ENCODE data around the gene MMAB.

DNA sequence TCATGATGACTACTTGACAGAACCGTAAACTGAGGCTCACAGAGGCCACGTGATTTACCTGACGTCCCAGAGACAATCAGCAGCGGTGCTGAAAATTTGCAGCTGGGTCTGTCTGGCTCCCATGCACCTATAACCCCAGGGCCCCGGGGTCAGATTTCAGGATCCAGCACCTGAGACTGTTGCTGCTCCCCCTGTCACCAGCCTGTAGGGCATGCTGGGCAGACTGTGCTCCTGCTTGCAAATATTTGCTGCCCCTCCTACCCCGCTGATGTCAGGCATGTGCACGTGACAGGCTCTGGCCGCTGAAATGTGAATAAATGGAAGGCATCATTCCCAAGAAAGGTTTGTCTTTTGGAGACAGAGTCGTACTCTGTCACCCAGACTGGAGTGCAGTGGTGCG is 6.0 kb downstream of the MMAB start:
- TF ChIP-seq, protein P1, sequence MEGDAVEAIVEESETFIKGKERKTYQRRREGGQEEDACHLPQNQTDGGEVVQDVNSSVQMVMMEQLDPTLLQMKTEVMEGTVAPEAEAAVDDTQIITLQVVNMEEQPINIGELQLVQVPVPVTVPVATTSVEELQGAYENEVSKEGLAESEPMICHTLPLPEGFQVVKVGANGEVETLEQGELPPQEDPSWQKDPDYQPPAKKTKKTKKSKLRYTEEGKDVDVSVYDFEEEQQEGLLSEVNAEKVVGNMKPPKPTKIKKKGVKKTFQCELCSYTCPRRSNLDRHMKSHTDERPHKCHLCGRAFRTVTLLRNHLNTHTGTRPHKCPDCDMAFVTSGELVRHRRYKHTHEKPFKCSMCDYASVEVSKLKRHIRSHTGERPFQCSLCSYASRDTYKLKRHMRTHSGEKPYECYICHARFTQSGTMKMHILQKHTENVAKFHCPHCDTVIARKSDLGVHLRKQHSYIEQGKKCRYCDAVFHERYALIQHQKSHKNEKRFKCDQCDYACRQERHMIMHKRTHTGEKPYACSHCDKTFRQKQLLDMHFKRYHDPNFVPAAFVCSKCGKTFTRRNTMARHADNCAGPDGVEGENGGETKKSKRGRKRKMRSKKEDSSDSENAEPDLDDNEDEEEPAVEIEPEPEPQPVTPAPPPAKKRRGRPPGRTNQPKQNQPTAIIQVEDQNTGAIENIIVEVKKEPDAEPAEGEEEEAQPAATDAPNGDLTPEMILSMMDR (IDR thresholded peaks at IDR 0.05): no peak
- TF ChIP-seq POLR2A (IDR thresholded peaks at IDR 0.05): no peak
